Sigmoid colon (tissue), 7 donors: ENCODE measurements around the gene MRPS33. TPM values are rescaled to one million over a fixed set of nuclear protein-coding genes. Genes with fewer than 3 reads are reported as not detected.
"Not testable (repeated sequence)": the region's sequence is repeated elsewhere in the genome, so short reads cannot be mapped to it uniquely, and the experiment has no call there.

ENCODE experiments used
- DNase-seq: peaks from one replicate; pipeline ENCODE4 v3.0.0-alpha.2; 2019
- H3K27ac ChIP-seq, 4 donors: fragments of 200-600 bp; sonication (generic); one replicate each; pipeline ENCODE4 v1.5.1; 2016 to 2019; ENCODE audit warnings: mild to moderate bottlenecking in 1 of 4
- H3K27me3 ChIP-seq, 3 donors: fragments of 200-600 bp; sonication (generic); one replicate each; pipeline ENCODE4 v1.5.1; 2019; ENCODE audit warnings: mild to moderate bottlenecking in 1 of 3
- H3K36me3 ChIP-seq, 4 donors: fragments of 200-600 bp; sonication (generic); one replicate each; pipeline ENCODE4 v1.5.1; 2016 to 2019
- H3K4me1 ChIP-seq, 4 donors: fragments of 200-600 bp; sonication (generic); one replicate each; pipeline ENCODE4 v1.5.1; 2017 to 2019
- H3K4me3 ChIP-seq, 4 donors: fragments of 200-600 bp; sonication (generic); one replicate each; pipeline ENCODE4 v1.5.1; 2017 to 2019; ENCODE audit warnings: mild to moderate bottlenecking in 2 of 4, moderate library complexity in 1 of 4
- H3K9me3 ChIP-seq, 4 donors: fragments of 200-600 bp in 3 of 4; sonication (generic) in 3 of 4; one replicate each; pipeline versions ENCODE4 v1.5.1 to v1.6.1; 2013 to 2019
- EP300 ChIP-seq, 4 donors: sonication (generic); formaldehyde crosslinking; IDR thresholded peaks; one replicate each; pipeline ENCODE4 v1.6.1; 2017; ENCODE audit warnings: antibody characterized with exemption in 4 of 4
- POLR2A ChIP-seq, 2 donors: fragments of 450-650 bp; IDR thresholded peaks; one replicate each; pipeline ENCODE4 v1.6.1; 2016; ENCODE audit warnings: antibody characterized with exemption in 2 of 2, mild to moderate bottlenecking in 2 of 2, moderate library complexity in 2 of 2
- POLR2AphosphoS5 ChIP-seq, 4 donors: sonication (generic); formaldehyde crosslinking; IDR thresholded peaks; one replicate each; pipeline ENCODE4 v1.6.1; 2017; ENCODE audit warnings: antibody characterized with exemption in 4 of 4
- WGBS, 2 donors: extraction: QIAGEN DNeasy Blood & Tissue Kit; methylation state at CpG; one replicate each; pipeline ENCODE4 v1.1.7; 2013; 5-methylcytosine and 5-hydroxymethylcytosine counted together
- intact Hi-C: fragments of 100-400 bp; cut with DNase I; formaldehyde crosslinking; loops from one replicate; pipeline ENCODE4 v1.15.1; 2023
- polyA plus RNA-seq, 3 donors: library from polyadenylated mRNA; stranded (reverse); fragments of 200-250 nt; gene quantifications; one replicate each; pipeline ENCODE4 v1.2.3, GENCODE V29; 2013
- total RNA-seq, 4 donors: library from RNA; depleted of rRNA; stranded (reverse); fragments of >200 nt; gene quantifications; one replicate each; pipeline ENCODE4 v1.1.0, GENCODE V29; 2016
- TF ChIP-seq, protein P1 (sequence below), 4 experiments: fragments of 450-650 bp in 3 of 4; fragments of 200-600 bp in 1 of 4; IDR thresholded peaks; one replicate each; pipeline ENCODE4 v1.5.1; 2016 to 2019; ENCODE audit warnings: antibody characterized with exemption in 4 of 4, mild to moderate bottlenecking in 3 of 4, moderate library complexity in 2 of 4
- donor health status: healthy with polysubstance abuse.
- donor health status: Bipolar disorder and iron deficiency.
- donor health status: healthy.

Gene MRPS33
- total and polyA plus RNA-seq, 7 donors = 14.7 to 150 (median 32.7) TPM

GRCh38 chr7:141039376-141039775 is 24.6 kb upstream of the MRPS33 start:
- no peak for DNase-seq
- Histone ChIP-seq H3K4me3 (no peak overlapping the region), H3K36me3 (no peaks in the 10 kb centered on the region), H3K27ac (no peak overlapping the region), H3K9me3 (no peaks in the 10 kb centered on the region), H3K4me1 (no peaks in the 10 kb centered on the region), H3K27me3 (no peaks in the 10 kb centered on the region)
- intact Hi-C loops = no loop called here
- TF ChIP-seq EP300 (IDR thresholded peaks at IDR 0.05) (no peak), POLR2AphosphoS5 (IDR thresholded peaks at IDR 0.05) (no peak), POLR2A (IDR thresholded peaks at IDR 0.05) (no peak)
- TF ChIP-seq, protein P1, sequence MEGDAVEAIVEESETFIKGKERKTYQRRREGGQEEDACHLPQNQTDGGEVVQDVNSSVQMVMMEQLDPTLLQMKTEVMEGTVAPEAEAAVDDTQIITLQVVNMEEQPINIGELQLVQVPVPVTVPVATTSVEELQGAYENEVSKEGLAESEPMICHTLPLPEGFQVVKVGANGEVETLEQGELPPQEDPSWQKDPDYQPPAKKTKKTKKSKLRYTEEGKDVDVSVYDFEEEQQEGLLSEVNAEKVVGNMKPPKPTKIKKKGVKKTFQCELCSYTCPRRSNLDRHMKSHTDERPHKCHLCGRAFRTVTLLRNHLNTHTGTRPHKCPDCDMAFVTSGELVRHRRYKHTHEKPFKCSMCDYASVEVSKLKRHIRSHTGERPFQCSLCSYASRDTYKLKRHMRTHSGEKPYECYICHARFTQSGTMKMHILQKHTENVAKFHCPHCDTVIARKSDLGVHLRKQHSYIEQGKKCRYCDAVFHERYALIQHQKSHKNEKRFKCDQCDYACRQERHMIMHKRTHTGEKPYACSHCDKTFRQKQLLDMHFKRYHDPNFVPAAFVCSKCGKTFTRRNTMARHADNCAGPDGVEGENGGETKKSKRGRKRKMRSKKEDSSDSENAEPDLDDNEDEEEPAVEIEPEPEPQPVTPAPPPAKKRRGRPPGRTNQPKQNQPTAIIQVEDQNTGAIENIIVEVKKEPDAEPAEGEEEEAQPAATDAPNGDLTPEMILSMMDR (IDR thresholded peaks at IDR 0.05) = no peak
- WGBS, 2 donors = 64 to 80% methylated on average over 3 of the region's 3 CpGs

DNA sequence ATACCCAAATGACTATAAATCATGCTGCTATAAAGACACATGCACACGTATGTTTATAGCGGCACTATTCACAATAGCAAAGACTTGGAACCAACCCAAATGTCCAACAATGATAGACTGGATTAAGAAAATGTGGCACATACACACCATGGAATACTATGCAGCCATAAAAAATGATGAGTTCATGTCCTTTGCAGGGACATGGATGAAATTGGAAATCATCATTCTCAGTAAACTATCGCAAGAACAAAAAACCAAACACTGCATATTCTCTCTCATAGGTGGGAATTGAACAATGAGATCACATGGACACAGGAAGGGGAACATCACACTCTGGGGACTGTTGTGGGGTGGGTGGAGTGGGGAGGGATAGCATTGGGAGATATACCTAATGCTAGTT is 23.3 kb upstream of the MRPS33 start:
- H3K27me3 ChIP-seq, DNase-seq, H3K36me3 ChIP-seq, H3K4me3 ChIP-seq, H3K4me1 ChIP-seq, H3K9me3 ChIP-seq, H3K27ac ChIP-seq, intact Hi-C loops: not testable (repeated sequence)
- 84 to 91% methylated on average over 3 of the region's 3 CpGs for WGBS, 2 donors

DNA sequence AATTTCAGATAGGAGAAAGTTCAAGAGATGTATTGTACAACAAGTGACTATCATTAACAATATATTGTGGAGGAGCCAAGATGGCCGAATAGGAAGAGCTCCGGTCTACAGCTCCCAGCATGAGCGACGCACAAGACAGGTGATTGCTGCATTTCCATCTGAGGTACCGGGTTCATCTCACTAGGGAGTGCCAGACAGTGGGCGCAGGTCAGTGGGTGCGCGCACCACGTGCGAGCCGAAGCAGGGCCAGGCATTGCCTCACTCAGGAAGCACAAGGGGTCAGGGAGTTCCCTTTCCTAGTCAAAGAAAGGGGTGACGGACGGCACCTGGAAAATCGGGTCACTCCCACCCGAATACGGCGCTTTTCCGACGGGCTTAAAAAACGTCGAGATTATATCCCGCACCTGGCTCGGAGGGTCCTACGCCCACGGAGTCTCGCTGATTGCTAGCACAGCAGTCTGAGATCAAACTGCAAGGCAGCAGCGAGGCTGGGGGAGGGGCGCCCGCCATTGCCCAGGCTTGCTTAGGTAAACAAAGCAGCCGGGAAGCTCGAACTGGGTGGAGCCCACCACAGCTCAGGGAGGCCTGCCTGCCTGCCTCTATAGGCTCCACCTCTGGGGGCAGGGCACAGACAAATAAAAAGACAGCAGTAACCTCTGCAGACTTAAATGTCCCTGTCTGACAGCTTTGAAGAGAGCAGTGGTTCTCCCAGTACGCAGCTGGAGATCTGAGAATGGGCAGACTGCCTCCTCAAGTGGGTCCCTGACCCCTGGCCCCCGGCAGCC is 18.0 kb upstream of the MRPS33 start:
- 77 to 79% methylated on average over 30 of the region's 33 CpGs for WGBS, 2 donors
- DNase-seq, intact Hi-C loops: not testable (repeated sequence)

GRCh38 chr7:141028767-141029166 is 14.0 kb upstream of the MRPS33 start:
- Histone ChIP-seq H3K36me3 (no peaks in the 10 kb centered on the region), H3K4me3 (no peak overlapping the region), H3K9me3 (peaks cover 0 to 6% (median 0%) of the 10 kb centered on the region in 4 donors), H3K27ac (no peak overlapping the region), H3K4me1 (no peaks in the 10 kb centered on the region), H3K27me3 (no peaks in the 10 kb centered on the region)
- DNase-seq = no peak
- intact Hi-C loops = no loop called here
- WGBS, 2 donors = 81 to 82% methylated on average over 3 of the region's 3 CpGs
- TF ChIP-seq POLR2AphosphoS5 (IDR thresholded peaks at IDR 0.05) (no peak), EP300 (IDR thresholded peaks at IDR 0.05) (no peak), POLR2A (IDR thresholded peaks at IDR 0.05) (no peak)
- TF ChIP-seq, protein P1 (IDR thresholded peaks at IDR 0.05) = no peak

More for the DNA sequence above, 18.0 kb upstream of the MRPS33 start:
- H3K4me3 ChIP-seq, H3K36me3 ChIP-seq, H3K9me3 ChIP-seq, H3K4me1 ChIP-seq, H3K27me3 ChIP-seq, H3K27ac ChIP-seq: not testable (repeated sequence)

- Histone ChIP-seq H3K27ac (no peak overlapping the region), H3K9me3 (peaks cover 0 to 6% (median 0%) of the 10 kb centered on the region in 4 donors), H3K4me1 (no peaks in the 10 kb centered on the region), H3K27me3 (no peaks in the 10 kb centered on the region), H3K4me3 (no peak overlapping the region), H3K36me3 (no peaks in the 10 kb centered on the region)
- 45 to 64% methylated on average over 3 of the region's 3 CpGs for WGBS, 2 donors
- DNase-seq = no peak
- TF ChIP-seq POLR2A (IDR thresholded peaks at IDR 0.05) (no peak), POLR2AphosphoS5 (IDR thresholded peaks at IDR 0.05) (no peak), EP300 (IDR thresholded peaks at IDR 0.05) (no peak)
- TF ChIP-seq, protein P1 (IDR thresholded peaks at IDR 0.05) = no peak
- intact Hi-C loops = no loop called here
Measured at GRCh38 chr7:141027043-141027442, 12.3 kb upstream of the MRPS33 start.

DNA sequence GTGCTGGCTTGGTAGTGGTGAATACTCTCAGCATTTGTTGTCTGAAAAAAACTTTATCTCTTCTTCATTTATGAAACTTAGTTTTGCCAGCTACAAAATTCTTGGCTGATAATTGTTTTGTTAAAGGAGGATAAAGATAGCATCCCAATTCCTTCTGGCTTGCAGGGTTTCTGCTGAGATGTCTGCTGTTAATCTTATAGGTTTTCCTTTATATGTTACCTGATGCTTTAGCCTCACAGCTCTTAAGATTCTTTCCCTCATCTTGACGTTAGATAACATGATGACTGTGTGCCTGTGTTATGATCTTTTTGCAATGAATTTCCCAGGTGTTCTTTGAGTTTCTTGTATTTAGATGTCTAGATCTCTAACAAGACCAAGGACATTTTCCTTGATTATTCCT is 9.9 kb upstream of the MRPS33 start:
- H3K27me3 ChIP-seq = no peaks in the 10 kb centered on the region
- no peaks in the 10 kb centered on the region for H3K4me1 ChIP-seq
- no peak for TF ChIP-seq POLR2A (IDR thresholded peaks at IDR 0.05)
- TF ChIP-seq, protein P1 (IDR thresholded peaks at IDR 0.05) = no peak
- TF ChIP-seq EP300 (IDR thresholded peaks at IDR 0.05) = no peak
- TF ChIP-seq POLR2AphosphoS5 (IDR thresholded peaks at IDR 0.05) = no peak
- no peak overlapping the region for H3K27ac ChIP-seq
- intact Hi-C loops = no loop called here
- no peak overlapping the region for H3K4me3 ChIP-seq
- 76 to 87% methylated on average over 1 of the region's 1 CpG for WGBS, 2 donors
- no peaks in the 10 kb centered on the region for H3K36me3 ChIP-seq
- DNase-seq = no peak
- H3K9me3 ChIP-seq = peaks cover 0 to 6% (median 0%) of the 10 kb centered on the region in 4 donors
